Measurements from ENCODE around the gene CALML6. TPM values are rescaled to one million over a fixed set of nuclear protein-coding genes. Genes with fewer than 3 reads are reported as not detected.

Gene CALML6
- total and polyA plus RNA-seq, 10 of the 15 experiments (the other 5 are each of a cell fraction or from before 2014, with no cell fraction given), result 0.07 to 1.3 (median 0.21) TPM; not detected in 5

- no peak for TF ChIP-seq E4F1 (IDR thresholded peaks at IDR 0.05; ENCODE audit: borderline replicate concordance, partially characterized antibody)
- no peak for TF ChIP-seq ATF3 (IDR thresholded peaks at IDR 0.05; ENCODE audit: borderline replicate concordance, extremely low read depth, low read depth, low read length)
- TF ChIP-seq PBX3 (IDR thresholded peaks at IDR 0.05; ENCODE audit: insufficient replicate concordance, low read depth, low read length), result no peak
- TF ChIP-seq SUPT20H (IDR thresholded peaks at IDR 0.05; ENCODE audit: borderline replicate concordance, control insufficient read depth, low read depth, low read length), result no peak
- no peak for TF ChIP-seq TCF12 (IDR thresholded peaks at IDR 0.05; ENCODE audit: low read depth, low read length)
- no peak for TF ChIP-seq KAT2A (conservative IDR thresholded peaks at IDR 0.05; ENCODE audit: control insufficient read depth, low read depth, low read length)
Measured at GRCh38 chr1:1920057-1920607, 5.1 kb downstream of the CALML6 start (continued).

All from GM12878 (cell line).